ENCODE measurements around the gene PLA2G4B. TPM values are rescaled to one million over a fixed set of nuclear protein-coding genes. Genes with fewer than 3 reads are reported as not detected.

Gene PLA2G4B, protein sequence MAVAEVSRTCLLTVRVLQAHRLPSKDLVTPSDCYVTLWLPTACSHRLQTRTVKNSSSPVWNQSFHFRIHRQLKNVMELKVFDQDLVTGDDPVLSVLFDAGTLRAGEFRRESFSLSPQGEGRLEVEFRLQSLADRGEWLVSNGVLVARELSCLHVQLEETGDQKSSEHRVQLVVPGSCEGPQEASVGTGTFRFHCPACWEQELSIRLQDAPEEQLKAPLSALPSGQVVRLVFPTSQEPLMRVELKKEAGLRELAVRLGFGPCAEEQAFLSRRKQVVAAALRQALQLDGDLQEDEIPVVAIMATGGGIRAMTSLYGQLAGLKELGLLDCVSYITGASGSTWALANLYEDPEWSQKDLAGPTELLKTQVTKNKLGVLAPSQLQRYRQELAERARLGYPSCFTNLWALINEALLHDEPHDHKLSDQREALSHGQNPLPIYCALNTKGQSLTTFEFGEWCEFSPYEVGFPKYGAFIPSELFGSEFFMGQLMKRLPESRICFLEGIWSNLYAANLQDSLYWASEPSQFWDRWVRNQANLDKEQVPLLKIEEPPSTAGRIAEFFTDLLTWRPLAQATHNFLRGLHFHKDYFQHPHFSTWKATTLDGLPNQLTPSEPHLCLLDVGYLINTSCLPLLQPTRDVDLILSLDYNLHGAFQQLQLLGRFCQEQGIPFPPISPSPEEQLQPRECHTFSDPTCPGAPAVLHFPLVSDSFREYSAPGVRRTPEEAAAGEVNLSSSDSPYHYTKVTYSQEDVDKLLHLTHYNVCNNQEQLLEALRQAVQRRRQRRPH
- total RNA-seq, result 0.65 and 1.2 TPM in 2 replicates

- TF ChIP-seq, protein P1, sequence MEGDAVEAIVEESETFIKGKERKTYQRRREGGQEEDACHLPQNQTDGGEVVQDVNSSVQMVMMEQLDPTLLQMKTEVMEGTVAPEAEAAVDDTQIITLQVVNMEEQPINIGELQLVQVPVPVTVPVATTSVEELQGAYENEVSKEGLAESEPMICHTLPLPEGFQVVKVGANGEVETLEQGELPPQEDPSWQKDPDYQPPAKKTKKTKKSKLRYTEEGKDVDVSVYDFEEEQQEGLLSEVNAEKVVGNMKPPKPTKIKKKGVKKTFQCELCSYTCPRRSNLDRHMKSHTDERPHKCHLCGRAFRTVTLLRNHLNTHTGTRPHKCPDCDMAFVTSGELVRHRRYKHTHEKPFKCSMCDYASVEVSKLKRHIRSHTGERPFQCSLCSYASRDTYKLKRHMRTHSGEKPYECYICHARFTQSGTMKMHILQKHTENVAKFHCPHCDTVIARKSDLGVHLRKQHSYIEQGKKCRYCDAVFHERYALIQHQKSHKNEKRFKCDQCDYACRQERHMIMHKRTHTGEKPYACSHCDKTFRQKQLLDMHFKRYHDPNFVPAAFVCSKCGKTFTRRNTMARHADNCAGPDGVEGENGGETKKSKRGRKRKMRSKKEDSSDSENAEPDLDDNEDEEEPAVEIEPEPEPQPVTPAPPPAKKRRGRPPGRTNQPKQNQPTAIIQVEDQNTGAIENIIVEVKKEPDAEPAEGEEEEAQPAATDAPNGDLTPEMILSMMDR (conservative IDR thresholded peaks at IDR 0.05; ENCODE audit: low read depth, low read length), result no peak
- H3K4me3 ChIP-seq (ENCODE audit: low read depth, low read length), result no peak within 1 kb of the TSS
- DNase-seq (ENCODE audit: low read depth), result no peak
These were observed at the start of gene PLA2G4B for GRCh38 chr15:41838400-41838897. PLA2G4B (plus strand) TSS chr15:41838847; CDS start chr15:41838914, 67 bp downstream.

DNA sequence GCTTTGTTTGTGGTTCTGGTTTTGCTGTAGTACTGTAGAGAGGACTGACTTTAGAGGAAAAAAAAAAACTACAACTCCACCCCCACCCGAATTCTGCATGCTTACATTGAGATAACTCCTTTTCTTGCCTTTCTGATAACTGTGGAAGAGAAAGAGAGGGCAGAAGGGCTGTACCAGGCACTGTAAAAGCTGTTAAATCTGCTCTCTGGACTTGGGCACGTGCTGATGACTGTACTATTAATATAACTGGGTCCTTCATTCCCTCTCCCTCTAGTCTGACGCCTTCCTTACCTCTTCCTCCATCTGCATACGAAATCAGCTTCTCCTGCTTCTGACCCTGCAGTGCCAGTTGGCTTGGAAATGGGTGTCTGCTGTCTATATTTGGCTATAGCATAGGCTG is 49.4 kb upstream of the PLA2G4B start:
- no peak overlapping the region for H3K4me3 ChIP-seq (ENCODE audit: low read depth, low read length)
- DNase-seq (ENCODE audit: low read depth), result no peak

GRCh38 chr15:41789662-41790061 is 49.0 kb upstream of the PLA2G4B start:
- no peak for DNase-seq (ENCODE audit: low read depth)
- H3K4me3 ChIP-seq (ENCODE audit: low read depth, low read length), result no peak overlapping the region
- TF ChIP-seq, protein P1 (conservative IDR thresholded peaks at IDR 0.05; ENCODE audit: low read depth, low read length), result no peak

More for the DNA sequence above, 49.4 kb upstream of the PLA2G4B start:
- TF ChIP-seq, protein P1 (conservative IDR thresholded peaks at IDR 0.05; ENCODE audit: low read depth, low read length), result no peak

DNA sequence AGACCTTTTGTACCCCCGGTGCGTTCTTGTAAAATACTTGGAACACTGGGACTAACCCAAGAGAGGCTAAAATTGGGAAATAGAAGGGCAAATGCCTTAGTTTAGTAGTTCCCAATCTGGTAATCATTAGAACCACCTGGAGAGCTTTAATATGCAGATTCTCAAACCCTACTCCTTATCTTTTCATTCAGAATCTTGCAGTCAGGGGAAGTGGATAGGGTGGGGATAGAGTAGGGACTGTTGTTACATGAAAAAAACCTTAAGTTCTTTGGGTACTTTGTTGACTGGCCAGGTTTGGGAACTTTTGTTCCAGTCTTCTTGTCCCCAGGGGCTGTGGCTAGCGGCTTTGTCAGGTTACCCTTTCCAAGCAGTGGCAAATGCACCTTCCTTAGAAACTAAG is 48.5 kb upstream of the PLA2G4B start:
- TF ChIP-seq, protein P1 (conservative IDR thresholded peaks at IDR 0.05; ENCODE audit: low read depth, low read length), result no peak
- DNase-seq (ENCODE audit: low read depth), result no peak

DNA sequence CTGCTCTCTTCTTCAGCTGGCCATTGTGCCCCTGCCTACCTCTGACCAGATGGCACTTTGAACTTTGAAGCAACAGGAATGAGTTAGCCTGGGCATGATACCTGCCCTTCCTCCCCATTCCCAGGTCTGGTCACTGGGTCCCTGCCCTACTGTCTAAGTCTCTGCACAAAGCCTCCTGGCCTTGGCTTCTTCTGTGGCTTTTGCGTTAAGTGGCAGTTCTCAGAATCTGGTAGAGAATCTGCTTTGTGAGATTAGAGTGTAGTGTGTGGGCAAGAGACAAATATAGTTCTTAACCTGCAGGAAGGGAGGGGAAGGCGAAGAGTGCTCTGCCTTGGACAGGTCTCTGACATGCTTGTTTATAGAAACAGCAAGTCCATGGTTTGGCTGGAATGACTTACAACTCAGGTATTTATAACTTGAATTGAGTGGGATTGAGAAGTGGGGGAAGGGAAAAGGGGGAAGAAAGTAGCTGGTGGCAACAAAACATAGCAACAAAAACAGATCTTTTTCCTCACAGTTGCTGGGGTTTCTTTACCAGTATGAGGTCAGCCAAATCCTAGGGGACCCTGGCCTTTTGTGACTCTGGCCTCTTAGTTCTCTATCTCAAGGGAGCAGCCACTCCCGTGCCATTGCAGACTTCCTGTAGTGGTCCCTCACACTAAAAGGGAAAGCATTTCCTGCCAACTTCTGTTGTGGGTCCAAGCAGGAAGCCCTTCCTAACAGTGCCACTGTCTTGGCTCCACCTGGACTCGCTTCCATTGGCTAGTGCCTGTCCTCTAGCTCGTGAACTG is 47.7 kb upstream of the PLA2G4B start:
- H3K4me3 ChIP-seq (ENCODE audit: low read depth, low read length), result no peak overlapping the region

More for the DNA sequence above, 48.5 kb upstream of the PLA2G4B start:
- H3K4me3 ChIP-seq (ENCODE audit: low read depth, low read length), result no peak overlapping the region

DNA sequence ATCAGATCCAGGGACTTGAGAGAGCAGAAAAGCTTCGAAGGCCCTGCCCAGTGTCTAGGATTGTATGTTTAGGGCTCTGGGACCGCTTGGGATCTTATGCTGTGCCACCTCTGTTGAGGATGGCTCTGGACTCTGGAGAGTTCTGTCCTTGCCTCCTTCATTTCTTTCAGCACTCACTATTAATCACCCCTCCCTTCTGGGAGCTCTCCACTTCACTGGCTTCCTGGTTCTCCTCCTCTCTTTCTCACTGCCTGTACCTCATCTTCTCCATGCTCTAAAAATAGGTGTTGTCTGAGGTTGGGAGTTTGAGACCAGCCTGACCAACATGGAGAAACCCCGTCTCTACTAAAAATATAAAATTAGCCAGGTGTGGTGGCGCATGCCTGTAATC is 47.1 kb upstream of the PLA2G4B start:
- no peak for DNase-seq (ENCODE audit: low read depth)
- TF ChIP-seq, protein P1 (conservative IDR thresholded peaks at IDR 0.05; ENCODE audit: low read depth, low read length), result no peak
- no peak overlapping the region for H3K4me3 ChIP-seq (ENCODE audit: low read depth, low read length)

More for the DNA sequence above, 47.7 kb upstream of the PLA2G4B start:
- no peak for DNase-seq (ENCODE audit: low read depth)
- TF ChIP-seq, protein P1 (conservative IDR thresholded peaks at IDR 0.05; ENCODE audit: low read depth, low read length), result no peak
